HCT116 (cell line): ENCODE results near the gene SNRNP70. TPM values are rescaled to one million over a fixed set of nuclear protein-coding genes. Genes with fewer than 3 reads are reported as not detected.

Source experiments
- ATAC-seq: fragments of 200-7000 bp; cut with Tn5 transposase; 2 replicates; pipeline ENCODE4 v1.9.1; 2020; ENCODE audit warnings: mild to moderate bottlenecking, moderate library complexity
- BruUV-seq: library from RNA; stranded (reverse); fragments of 400-500 nt; replicated peaks from 2 replicates; lab custom pipeline; 2021; lab: Mats Ljungman, UMichigan
- CTCF ChIA-PET: fragments of 300-600 bp; sonication (Branson Sonifier 250); formaldehyde crosslinking; loops from one replicate; lab custom pipeline; 2021; ENCODE audit warnings: antibody characterized with exemption; lab: Charles Lee
- POLR2A ChIA-PET: fragments of 300-600, 350-600 bp; sonication (Branson Sonifier 250); formaldehyde crosslinking; loops from one replicate; lab custom pipeline; 2021; ENCODE audit warnings: antibody characterized with exemption; lab: Charles Lee
- RAD21 ChIA-PET, 2 experiments: fragments of 300-600 bp; sonication (Branson Sonifier 250); formaldehyde crosslinking; loops; one replicate each; lab custom pipeline; 2023; ENCODE audit warnings: low total read pairs in 2 of 2; ENCODE audit not compliant: uncharacterized antibody in 2 of 2, unreplicated experiment in 2 of 2, low non-redundant PET in 1 of 2; lab: Charles Lee
- DNase-seq: peaks from one replicate; pipeline ENCODE4 v3.0.0-alpha.2; 2010; ENCODE audit warnings: low read depth, low spot score
- H2AFZ ChIP-seq: fragments of 200-600 bp; shearing (Covaris generic), sonication (generic); 2 replicates; pipeline ENCODE4 v1.6.1; 2017; ENCODE audit warnings: low read depth, mixed run types, mixed read lengths, antibody characterized with exemption, low read length; ENCODE audit not compliant: poor library complexity, severe bottlenecking
- H3K27ac ChIP-seq: 2 replicates; pipeline ENCODE4 v1.5.1; 2012; ENCODE audit warnings: low read depth, low read length
- H3K27me3 ChIP-seq: fragments of 200-600 bp; sonication (generic); 2 replicates; pipeline ENCODE4 v1.6.1; 2016; ENCODE audit warnings: mixed run types, low read length, mixed read lengths; ENCODE audit not compliant: insufficient read depth
- H3K36me3 ChIP-seq, 2 experiments: fragments of 200-500 bp in 1 of 2; fragments of 200-600 bp in 1 of 2; sonication (Bioruptor generic) in 1 of 2; sonication (generic) in 1 of 2; 2 replicates each; pipeline versions ENCODE4 v1.5.1 to v1.6.1; 2014 to 2016; ENCODE audit warnings: low read length in 2 of 2, inconsistent platforms in 1 of 2, mixed read lengths in 1 of 2, mixed run types in 1 of 2; ENCODE audit not compliant: insufficient read depth in 2 of 2, control insufficient read depth in 1 of 2
- H3K4me1 ChIP-seq, 2 experiments: fragments of 200-600 bp in 1 of 2; sonication (generic) in 1 of 2; 2 replicates each; pipeline versions ENCODE4 v1.5.1 to v1.6.1; 2012 to 2017; ENCODE audit warnings: low read length in 2 of 2, inconsistent platforms in 1 of 2, mild to moderate bottlenecking in 1 of 2, mixed read lengths in 1 of 2, mixed run types in 1 of 2, moderate library complexity in 1 of 2; ENCODE audit not compliant: insufficient read depth in 2 of 2, control insufficient read depth in 1 of 2
- H3K4me2 ChIP-seq: fragments of 200-600 bp; sonication (generic); 2 replicates; pipeline ENCODE4 v1.6.1; 2017; ENCODE audit warnings: mixed run types, low read length, mixed read lengths
- H3K4me3 ChIP-seq, 2 experiments: fragments of 200-600 bp in 1 of 2; sonication (generic) in 1 of 2; replicated peaks in 1 of 2; 2 replicates each; pipeline ENCODE4 v1.5.1; 2011 to 2016; ENCODE audit warnings: low read length in 2 of 2, control low read depth in 1 of 2, low read depth in 1 of 2, mild to moderate bottlenecking in 1 of 2, mixed read lengths in 1 of 2, mixed run types in 1 of 2
- H3K79me2 ChIP-seq: fragments of 200-600 bp; sonication (generic); 2 replicates; pipeline ENCODE4 v1.6.1; 2017; ENCODE audit warnings: mild to moderate bottlenecking, mixed run types, low read length, moderate library complexity, mixed read lengths; ENCODE audit not compliant: insufficient read depth
- H3K9ac ChIP-seq: fragments of 200-600 bp; sonication (generic); 2 replicates; pipeline ENCODE4 v1.6.1; 2016; ENCODE audit warnings: low read length, mixed read lengths
- H3K9me2 ChIP-seq: fragments of 200-600 bp; sonication (generic), shearing (Covaris generic); 2 replicates; pipeline ENCODE4 v1.6.1; 2017; ENCODE audit warnings: mixed run types, mild to moderate bottlenecking, moderate library complexity; ENCODE audit not compliant: insufficient read depth
- H3K9me3 ChIP-seq, 2 experiments: fragments of 200-500 bp in 1 of 2; fragments of 200-600 bp in 1 of 2; sonication (Bioruptor generic) in 1 of 2; sonication (generic) in 1 of 2; 2 replicates each; pipeline ENCODE4 v1.6.1; 2014 to 2017; ENCODE audit warnings: low read length in 2 of 2, mixed read lengths in 2 of 2, inconsistent platforms in 1 of 2, low read depth in 1 of 2, mild to moderate bottlenecking in 1 of 2, mixed run types in 1 of 2, moderate library complexity in 1 of 2; ENCODE audit not compliant: control insufficient read depth in 1 of 2, insufficient read depth in 1 of 2
- H4K20me1 ChIP-seq: fragments of 200-600 bp; sonication (generic), shearing (Covaris generic); 2 replicates; pipeline ENCODE4 v1.6.1; 2017; ENCODE audit warnings: mixed run types, mild to moderate bottlenecking, moderate library complexity; ENCODE audit not compliant: insufficient read depth
- CBX3 ChIP-seq: IDR thresholded peaks from 2 replicates; pipeline ENCODE4 v1.6.1; 2012; ENCODE audit warnings: low read depth
- EZH2 ChIP-seq: fragments of 200-600 bp; sonication (generic); IDR thresholded peaks from 2 replicates; pipeline ENCODE4 v1.6.1; 2017; ENCODE audit warnings: antibody characterized with exemption, mixed run types
- EZH2phosphoT487 ChIP-seq: fragments of 200-600 bp; IDR thresholded peaks from 2 replicates; pipeline ENCODE4 v1.6.1; 2018; ENCODE audit warnings: antibody characterized with exemption, borderline replicate concordance
- FOSL1 ChIP-seq: IDR thresholded peaks from 2 replicates; pipeline ENCODE4 v1.6.1; 2012; ENCODE audit warnings: low read depth
- POLR2A ChIP-seq: IDR thresholded peaks from 2 replicates; pipeline ENCODE4 v1.7.0; 2011; ENCODE audit warnings: borderline replicate concordance; ENCODE audit not compliant: insufficient read depth, insufficient read length; ENCODE audit errors: extremely low read depth
- RAD21 ChIP-seq: IDR thresholded peaks from 2 replicates; pipeline ENCODE4 v1.6.1; 2012; ENCODE audit warnings: low read depth, mild to moderate bottlenecking
- SIN3A ChIP-seq: IDR thresholded peaks from 2 replicates; pipeline ENCODE4 v1.6.1; 2012; ENCODE audit warnings: low read depth
- TCF7L2 ChIP-seq: IDR thresholded peaks from 2 replicates; pipeline ENCODE4 v1.7.0; 2011; ENCODE audit warnings: borderline replicate concordance, inconsistent platforms; ENCODE audit not compliant: insufficient read depth, insufficient read length; ENCODE audit errors: extremely low read depth
- YY1 ChIP-seq: IDR thresholded peaks from 2 replicates; pipeline ENCODE4 v1.6.1; 2011; ENCODE audit warnings: low read length, low read depth, moderate library complexity, mild to moderate bottlenecking; ENCODE audit not compliant: insufficient replicate concordance; ENCODE audit errors: extremely low read depth
- intact Hi-C: fragments of 100-400 bp; cut with micrococcal nuclease; formaldehyde crosslinking; loops from 2 replicates; pipeline ENCODE4 v1.10.0; 2022
- total RNA-seq: library from RNA; stranded (reverse); gene quantifications from one replicate; pipeline ENCODE4 v1.2.1, GENCODE V29; 2021; ENCODE audit not compliant: unreplicated experiment
- TF ChIP-seq, protein P1 (sequence below), 3 experiments: fragments of 200-600 bp in 1 of 3; sonication (generic) in 1 of 3; IDR thresholded peaks in 2 of 3; conservative IDR thresholded peaks in 1 of 3; 2 replicates each; pipeline ENCODE4 v1.5.1; 2012 to 2017; ENCODE audit warnings: low read depth in 2 of 3, low read length in 2 of 3, antibody characterized with exemption in 1 of 3, borderline replicate concordance in 1 of 3, control low read depth in 1 of 3, mild to moderate bottlenecking in 1 of 3, mixed read lengths in 1 of 3, mixed run types in 1 of 3, moderate library complexity in 1 of 3; ENCODE audit not compliant: insufficient read depth in 1 of 3
- TF ChIP-seq, protein P2 (sequence below): IDR thresholded peaks from 2 replicates; pipeline ENCODE4 v1.6.1; 2012; ENCODE audit warnings: low read depth

The SNRNP70 gene
- total RNA-seq, 1 experiment from 2014 or later = 236 TPM

GRCh38 chr19:49070416-49070815 lies 14.8 kb upstream of the SNRNP70 start:
- no peaks in the 10 kb centered on the region for H3K27me3 ChIP-seq
- POLR2A ChIA-PET = interaction anchor here (1.3 kb wide), 1 partner anchor 13 kb away, joined by 4 read pairs; the partner anchor contains the start of gene CGB7
- DNase-seq (no peak), ATAC-seq (no peak)
- no peak overlapping the region for H2AFZ ChIP-seq
- H3K4me3 ChIP-seq = no peak overlapping the region
- H3K36me3 ChIP-seq = no peaks in the 10 kb centered on the region
- H4K20me1 ChIP-seq = no peaks in the 10 kb centered on the region
- no peaks in the 10 kb centered on the region for H3K79me2 ChIP-seq
- H3K9ac ChIP-seq = no peak overlapping the region
- no peaks in the 10 kb centered on the region for H3K9me2 ChIP-seq
- RAD21 ChIA-PET = no interaction called here
- no TSS peak for BruUV-seq
- no peak overlapping the region for H3K27ac ChIP-seq
- peaks cover 20 to 34% of the 10 kb centered on the region in 2 experiments for H3K4me1 ChIP-seq
- no peak for TF ChIP-seq FOSL1
- no peak for TF ChIP-seq POLR2A
- TF ChIP-seq, protein P1, sequence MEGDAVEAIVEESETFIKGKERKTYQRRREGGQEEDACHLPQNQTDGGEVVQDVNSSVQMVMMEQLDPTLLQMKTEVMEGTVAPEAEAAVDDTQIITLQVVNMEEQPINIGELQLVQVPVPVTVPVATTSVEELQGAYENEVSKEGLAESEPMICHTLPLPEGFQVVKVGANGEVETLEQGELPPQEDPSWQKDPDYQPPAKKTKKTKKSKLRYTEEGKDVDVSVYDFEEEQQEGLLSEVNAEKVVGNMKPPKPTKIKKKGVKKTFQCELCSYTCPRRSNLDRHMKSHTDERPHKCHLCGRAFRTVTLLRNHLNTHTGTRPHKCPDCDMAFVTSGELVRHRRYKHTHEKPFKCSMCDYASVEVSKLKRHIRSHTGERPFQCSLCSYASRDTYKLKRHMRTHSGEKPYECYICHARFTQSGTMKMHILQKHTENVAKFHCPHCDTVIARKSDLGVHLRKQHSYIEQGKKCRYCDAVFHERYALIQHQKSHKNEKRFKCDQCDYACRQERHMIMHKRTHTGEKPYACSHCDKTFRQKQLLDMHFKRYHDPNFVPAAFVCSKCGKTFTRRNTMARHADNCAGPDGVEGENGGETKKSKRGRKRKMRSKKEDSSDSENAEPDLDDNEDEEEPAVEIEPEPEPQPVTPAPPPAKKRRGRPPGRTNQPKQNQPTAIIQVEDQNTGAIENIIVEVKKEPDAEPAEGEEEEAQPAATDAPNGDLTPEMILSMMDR (IDR thresholded peaks at IDR 0.05 in 2 of 3, conservative IDR thresholded peaks at IDR 0.05 in 1 of 3; ENCODE audit: borderline replicate concordance in 1 of 3, insufficient read depth in 1 of 3, low read depth in 2 of 3, low read length in 2 of 3) = no peak
- TF ChIP-seq, protein P2, sequence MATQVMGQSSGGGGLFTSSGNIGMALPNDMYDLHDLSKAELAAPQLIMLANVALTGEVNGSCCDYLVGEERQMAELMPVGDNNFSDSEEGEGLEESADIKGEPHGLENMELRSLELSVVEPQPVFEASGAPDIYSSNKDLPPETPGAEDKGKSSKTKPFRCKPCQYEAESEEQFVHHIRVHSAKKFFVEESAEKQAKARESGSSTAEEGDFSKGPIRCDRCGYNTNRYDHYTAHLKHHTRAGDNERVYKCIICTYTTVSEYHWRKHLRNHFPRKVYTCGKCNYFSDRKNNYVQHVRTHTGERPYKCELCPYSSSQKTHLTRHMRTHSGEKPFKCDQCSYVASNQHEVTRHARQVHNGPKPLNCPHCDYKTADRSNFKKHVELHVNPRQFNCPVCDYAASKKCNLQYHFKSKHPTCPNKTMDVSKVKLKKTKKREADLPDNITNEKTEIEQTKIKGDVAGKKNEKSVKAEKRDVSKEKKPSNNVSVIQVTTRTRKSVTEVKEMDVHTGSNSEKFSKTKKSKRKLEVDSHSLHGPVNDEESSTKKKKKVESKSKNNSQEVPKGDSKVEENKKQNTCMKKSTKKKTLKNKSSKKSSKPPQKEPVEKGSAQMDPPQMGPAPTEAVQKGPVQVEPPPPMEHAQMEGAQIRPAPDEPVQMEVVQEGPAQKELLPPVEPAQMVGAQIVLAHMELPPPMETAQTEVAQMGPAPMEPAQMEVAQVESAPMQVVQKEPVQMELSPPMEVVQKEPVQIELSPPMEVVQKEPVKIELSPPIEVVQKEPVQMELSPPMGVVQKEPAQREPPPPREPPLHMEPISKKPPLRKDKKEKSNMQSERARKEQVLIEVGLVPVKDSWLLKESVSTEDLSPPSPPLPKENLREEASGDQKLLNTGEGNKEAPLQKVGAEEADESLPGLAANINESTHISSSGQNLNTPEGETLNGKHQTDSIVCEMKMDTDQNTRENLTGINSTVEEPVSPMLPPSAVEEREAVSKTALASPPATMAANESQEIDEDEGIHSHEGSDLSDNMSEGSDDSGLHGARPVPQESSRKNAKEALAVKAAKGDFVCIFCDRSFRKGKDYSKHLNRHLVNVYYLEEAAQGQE = no peak
- TF ChIP-seq SIN3A = no peak
- TF ChIP-seq RAD21 = no peak
- no peak for TF ChIP-seq EZH2phosphoT487
- TF ChIP-seq EZH2 = no peak
- no peak for TF ChIP-seq TCF7L2
- TF ChIP-seq CBX3 = no peak
- no peak for TF ChIP-seq YY1
- H3K9me3 ChIP-seq = no peaks in the 10 kb centered on the region
- CTCF ChIA-PET = interaction anchor here (0.9 to 1.0 kb wide), 2 partner anchors 27 to 77 kb away, joined by 3 read pairs; partner anchors contain the start of gene RUVBL2
- no peak overlapping the region for H3K4me2 ChIP-seq
- intact Hi-C loops = no loop called here
